Daoy (cell line): Measurements from ENCODE around the gene TMEM218. TPM values are rescaled to one million over a fixed set of nuclear protein-coding genes. Genes with fewer than 3 reads are reported as not detected.
"Not testable (repeated sequence)": the region's sequence is repeated elsewhere in the genome, so short reads cannot be mapped to it uniquely, and the experiment has no call there.

Experiments
- DNase-seq: peaks from one replicate; pipeline ENCODE4 v3.0.0-alpha.2; 2015; ENCODE audit warnings: low read depth
- total RNA-seq: library from RNA; depleted of rRNA; stranded (reverse); fragments of >200 nt; shearing (Covaris generic); gene quantifications from 2 replicates; pipeline ENCODE4 v1.2.3, GENCODE V29; 2014; rRNA removed

Gene TMEM218
- total RNA-seq, 1 experiment from 2014 or later, result 25.1 TPM

DNA sequence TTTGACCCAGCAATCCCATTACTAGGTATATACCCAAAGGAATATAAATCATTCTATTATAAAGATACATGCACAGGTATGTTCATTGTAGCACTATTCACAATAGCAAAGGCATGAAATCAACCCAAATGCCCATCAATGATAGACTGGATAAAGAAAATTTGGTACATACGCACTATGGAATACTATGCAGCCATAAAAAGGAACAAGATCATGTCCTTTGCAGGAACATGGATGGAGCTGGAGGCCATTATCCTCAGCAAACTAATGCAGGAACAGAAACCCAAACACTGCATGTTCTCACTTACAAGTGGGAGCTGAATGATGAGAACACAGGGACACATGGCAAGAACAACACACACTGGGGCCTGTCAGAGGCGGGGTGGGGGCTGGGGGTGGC lies 55.3 kb downstream of the TMEM218 start:
- not testable (repeated sequence) for DNase-seq

DNA sequence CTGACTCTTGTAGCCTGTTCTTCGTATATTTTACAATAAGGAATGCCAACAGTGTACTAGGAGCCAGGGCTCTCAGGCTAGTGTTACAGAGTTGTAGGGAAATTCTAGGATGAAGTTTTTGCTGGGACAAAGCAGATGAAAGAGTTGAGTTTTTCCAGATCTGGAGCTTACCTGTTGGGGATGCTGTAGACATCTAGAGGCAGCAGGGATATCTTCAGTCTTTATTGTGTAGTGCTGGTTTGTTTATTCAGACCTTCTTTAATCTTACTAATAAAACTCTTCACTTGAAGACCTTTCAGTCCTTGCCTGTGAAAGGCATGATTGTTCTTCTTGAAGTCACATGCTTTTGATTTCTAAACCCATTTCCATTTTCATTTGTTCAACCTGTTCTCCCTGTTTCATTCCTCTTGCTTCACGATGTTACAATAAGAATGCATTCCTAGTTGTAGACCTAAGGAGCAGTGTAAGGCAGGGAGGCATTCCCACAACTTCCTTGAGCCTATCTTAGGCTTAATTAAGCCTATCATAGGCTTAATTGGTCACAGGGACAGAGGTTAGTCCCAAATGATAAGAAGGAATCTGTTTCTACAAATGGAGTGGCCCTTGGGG lies 56.2 kb downstream of the TMEM218 start:
- DNase-seq, result no peak

DNA sequence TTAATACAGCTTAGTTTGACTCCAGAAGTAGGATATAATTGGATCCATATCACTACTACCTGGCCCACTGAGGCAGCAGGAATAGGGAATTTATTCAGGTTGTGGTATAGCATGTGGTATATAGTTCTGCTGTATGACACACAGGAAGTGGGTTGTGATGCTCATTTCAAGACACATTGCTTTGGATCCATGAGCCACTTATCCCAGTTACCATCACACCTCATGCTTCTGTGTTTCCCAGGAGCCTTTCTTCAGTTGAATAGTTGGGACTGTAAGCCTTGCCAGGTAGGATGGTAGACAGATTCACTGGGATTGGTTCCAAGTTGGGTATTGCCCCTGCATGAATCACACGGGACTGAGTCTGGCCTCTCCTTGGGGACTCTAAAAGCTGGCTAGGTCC lies 58.3 kb downstream of the TMEM218 start:
- no peak for DNase-seq

DNA sequence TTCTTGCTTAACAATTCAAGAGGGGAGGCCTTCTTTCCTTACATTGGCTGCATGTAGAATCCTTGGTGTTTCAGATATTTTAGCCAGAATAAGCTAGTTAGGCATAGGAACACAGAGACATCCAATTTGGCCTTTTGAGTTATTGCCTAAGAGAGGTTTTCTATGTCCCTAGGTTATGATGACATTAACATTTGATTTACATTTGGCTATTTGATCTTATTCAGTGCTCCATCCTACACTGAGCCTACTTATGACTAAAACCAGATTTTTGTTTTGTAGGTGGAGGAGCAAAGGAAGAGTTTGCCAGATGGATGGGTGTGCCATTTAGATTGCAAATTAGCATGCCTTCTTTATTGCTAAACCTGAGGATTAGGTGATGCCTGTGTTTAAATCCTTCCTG lies 59.4 kb downstream of the TMEM218 start:
- no peak for DNase-seq

DNA sequence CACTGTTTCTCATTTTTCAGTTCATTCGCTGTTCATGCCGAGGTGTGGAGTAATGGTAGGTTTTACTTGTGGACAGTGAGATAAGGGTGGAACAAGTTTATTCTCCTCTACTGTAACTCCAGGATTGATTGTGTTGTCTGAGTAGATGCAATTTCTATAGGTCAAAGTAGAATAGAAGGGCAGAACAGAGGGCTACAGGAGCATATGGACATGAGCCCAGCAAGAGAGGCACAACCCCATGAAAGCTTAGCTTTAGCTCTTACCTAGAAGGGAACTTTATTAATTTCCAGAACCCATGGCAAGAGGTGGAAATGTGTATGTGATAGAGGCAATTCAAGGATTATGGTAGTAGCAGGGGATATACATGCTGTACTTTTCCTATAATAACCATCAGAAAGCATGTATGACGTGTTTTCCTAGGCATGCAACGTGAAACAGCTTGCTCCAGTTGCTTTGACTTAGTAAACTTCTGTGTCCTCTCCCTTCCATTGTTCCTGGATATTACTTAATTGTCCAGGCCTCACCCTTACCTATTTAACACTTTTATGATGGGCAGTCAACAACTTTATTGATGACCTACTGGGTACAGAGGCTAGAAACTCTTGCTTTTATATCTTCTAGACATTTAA lies 62.1 kb downstream of the TMEM218 start:
- no peak for DNase-seq

Other genes starting within 250 kb of the TMEM218 start
- gene ROBO3, start 246.2 kb downstream of the TMEM218 start, total RNA-seq, result 5.4 and 16.2 TPM in 2 replicates
- gene ROBO4, start 213.8 kb downstream of the TMEM218 start, total RNA-seq, result 0.69 and 3.6 TPM in 2 replicates
- gene HEPN1, start 192.4 kb downstream of the TMEM218 start, total RNA-seq, result not detected in 2 replicates
- gene HEPACAM, start 175.6 kb downstream of the TMEM218 start, total RNA-seq, result not detected in 2 replicates
- 5.8 and 7.3 TPM in 2 replicates for gene CCDC15, start 157.4 kb downstream of the TMEM218 start, total RNA-seq
- 4.1 and 4.2 TPM in 2 replicates for gene SLC37A2, start 48.3 kb downstream of the TMEM218 start, total RNA-seq
- 0.54 and 1.4 TPM in 2 replicates for gene PKNOX2, start 53.1 kb upstream of the TMEM218 start, total RNA-seq